ENCODE data around the gene ADAMTS9. TPM values are rescaled to one million over a fixed set of nuclear protein-coding genes. Genes with fewer than 3 reads are reported as not detected.

Gene ADAMTS9
- total RNA-seq, 2 donors from 2014 or later, result 16.1 to 38.0 TPM

DNA sequence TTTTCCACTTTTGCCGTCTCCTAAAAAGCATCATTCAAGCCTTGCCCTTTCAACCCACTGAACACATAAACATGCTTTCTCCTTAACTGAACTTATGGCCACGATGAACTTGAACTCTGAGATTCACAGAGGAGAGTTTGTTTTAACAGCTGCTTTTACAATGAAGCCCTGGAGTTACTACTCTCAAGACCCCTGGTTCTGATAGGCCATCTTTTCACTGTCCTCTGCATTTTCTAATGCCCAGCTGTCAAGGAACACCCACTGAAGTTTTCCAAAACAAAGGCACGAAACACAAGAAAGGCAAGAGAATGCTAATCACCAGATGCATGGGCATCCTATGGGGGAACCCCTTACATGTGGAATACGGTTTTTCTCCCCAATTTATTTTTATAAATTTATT lies 100.8 kb downstream of the ADAMTS9 start:
- DNase-seq, result no peak
- no peaks in the 10 kb centered on the region for H3K36me3 ChIP-seq (ENCODE audit: control insufficient read depth, insufficient read depth, low read length)
- 71 to 83% methylated on average over 3 of the region's 4 CpGs for WGBS, 2 experiments (ENCODE audit: insufficient coverage in 1 of 2, insufficient read length in 1 of 2)
- H3K36me3 Mint-ChIP-seq (ENCODE audit: low read depth), result no peaks in the 10 kb centered on the region
- no peaks in the 10 kb centered on the region for H3K9me3 Mint-ChIP-seq
- no peak overlapping the region for H3K9ac ChIP-seq (ENCODE audit: extremely low read depth, low read length, poor library complexity, severe bottlenecking)
- H3K4me1 ChIP-seq (ENCODE audit: control insufficient read depth, insufficient read depth, low read length), result no peaks in the 10 kb centered on the region
- H3K27me3 Mint-ChIP-seq (ENCODE audit: insufficient read depth), result peaks cover 20% of the 10 kb centered on the region
- no peaks in the 10 kb centered on the region for H3K9me3 ChIP-seq (ENCODE audit: control insufficient read depth, low read length)
- no peak overlapping the region for H3K4me3 Mint-ChIP-seq
- H3K27me3 ChIP-seq (ENCODE audit: control insufficient read depth, insufficient read depth, low read length, poor library complexity, severe bottlenecking), result no peaks in the 10 kb centered on the region
- peaks cover 25% of the 10 kb centered on the region for H3K4me1 Mint-ChIP-seq
- no peak for TF ChIP-seq CTCF (conservative IDR thresholded peaks at IDR 0.05)
- H3K27ac ChIP-seq (ENCODE audit: low read depth, low read length), result no peak overlapping the region
- no peak overlapping the region for H3K27ac Mint-ChIP-seq
- H3K4me3 ChIP-seq (ENCODE audit: low read length), result no peak overlapping the region

- Histone ChIP-seq H3K4me1 (ENCODE audit: control insufficient read depth, insufficient read depth, low read length) (peaks cover 6% of the 10 kb centered on the region), H3K9me3 (ENCODE audit: control insufficient read depth, low read length) (no peaks in the 10 kb centered on the region), H3K27me3 (ENCODE audit: control insufficient read depth, insufficient read depth, low read length, poor library complexity, severe bottlenecking) (no peaks in the 10 kb centered on the region), H3K9ac (ENCODE audit: extremely low read depth, low read length, poor library complexity, severe bottlenecking) (no peak overlapping the region), H3K27ac (ENCODE audit: low read depth, low read length) (no peak overlapping the region), H3K4me3 (ENCODE audit: low read length) (no peak overlapping the region), H3K36me3 (ENCODE audit: control insufficient read depth, insufficient read depth, low read length) (no peaks in the 10 kb centered on the region)
- Mint-ChIP-seq H3K4me1 (peaks cover 25% of the 10 kb centered on the region), H3K27ac (no peak overlapping the region), H3K36me3 (ENCODE audit: low read depth) (no peaks in the 10 kb centered on the region), H3K9me3 (no peaks in the 10 kb centered on the region), H3K4me3 (no peak overlapping the region), H3K27me3 (ENCODE audit: insufficient read depth) (peaks cover 15% of the 10 kb centered on the region)
- no peak for TF ChIP-seq CTCF (conservative IDR thresholded peaks at IDR 0.05)
- 90 to 100% methylated on average over 1 of the region's 1 CpG for WGBS, 2 experiments (ENCODE audit: insufficient coverage in 1 of 2, insufficient read length in 1 of 2)
- DNase-seq, result no peak
These were observed 103.6 kb downstream of the ADAMTS9 start for GRCh38 chr3:64584179-64584578.

DNA sequence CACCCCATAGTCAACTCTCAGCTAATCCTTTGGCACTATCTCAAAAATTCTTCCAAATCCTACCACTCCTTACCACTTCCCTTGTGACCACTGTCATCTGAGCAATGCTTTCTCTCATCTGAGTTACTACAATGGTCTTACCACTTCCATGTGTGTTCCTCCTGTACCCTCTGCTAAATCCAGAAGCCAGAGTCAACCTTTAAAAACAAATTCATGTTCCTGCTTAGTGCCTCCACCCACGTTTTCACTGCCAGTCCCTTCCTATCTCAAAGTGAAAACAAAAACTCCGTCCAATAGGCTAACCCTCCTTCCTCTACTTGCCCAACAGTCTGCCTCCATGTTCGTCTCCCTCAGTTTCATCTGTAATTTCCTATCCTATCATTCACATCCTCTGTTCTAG lies 109.0 kb downstream of the ADAMTS9 start:
- H3K27me3 Mint-ChIP-seq (ENCODE audit: insufficient read depth), result peaks cover 7% of the 10 kb centered on the region
- H3K4me3 Mint-ChIP-seq, result no peak overlapping the region
- no peak for DNase-seq
- H3K4me3 ChIP-seq (ENCODE audit: low read length), result no peak overlapping the region
- H3K9me3 ChIP-seq (ENCODE audit: control insufficient read depth, low read length), result no peaks in the 10 kb centered on the region
- H3K27ac ChIP-seq (ENCODE audit: low read depth, low read length), result no peak overlapping the region
- no peak overlapping the region for H3K27ac Mint-ChIP-seq
- H3K36me3 Mint-ChIP-seq (ENCODE audit: low read depth), result no peaks in the 10 kb centered on the region
- TF ChIP-seq CTCF (conservative IDR thresholded peaks at IDR 0.05), result no peak
- H3K4me1 ChIP-seq (ENCODE audit: control insufficient read depth, insufficient read depth, low read length), result peaks cover 6% of the 10 kb centered on the region
- no peaks in the 10 kb centered on the region for H3K9me3 Mint-ChIP-seq
- H3K27me3 ChIP-seq (ENCODE audit: control insufficient read depth, insufficient read depth, low read length, poor library complexity, severe bottlenecking), result no peaks in the 10 kb centered on the region
- H3K36me3 ChIP-seq (ENCODE audit: control insufficient read depth, insufficient read depth, low read length), result no peaks in the 10 kb centered on the region
- H3K9ac ChIP-seq (ENCODE audit: extremely low read depth, low read length, poor library complexity, severe bottlenecking), result no peak overlapping the region
- WGBS, 2 experiments (ENCODE audit: insufficient coverage in 1 of 2, insufficient read length in 1 of 2), result 87 to 92% methylated on average over 3 of the region's 3 CpGs
- peaks cover 1% of the 10 kb centered on the region for H3K4me1 Mint-ChIP-seq

Measured in endodermal cell (in vitro differentiated cells).